Natural killer cell (primary cell): ENCODE measurements around the gene RAB11FIP5. TPM values are rescaled to one million over a fixed set of nuclear protein-coding genes. Genes with fewer than 3 reads are reported as not detected.

Experiments
- ATAC-seq, 3 donors: fragments of 150-1000 bp in 2 of 3; fragments of 200-7000 bp in 1 of 3; cut with Tn5 transposase; 1 replicate in 1 of 3; 2 replicates in 2 of 3; pipeline ENCODE4 v1.10.0; 2021; ENCODE audit warnings: mild to moderate bottlenecking in 2 of 3, moderate library complexity in 2 of 3
- DNase-seq, 2 donors: peaks; one replicate each; pipeline versions ENCODE4 v3.0.0 to v3.0.0-alpha.2; 2013 to 2021; ENCODE audit warnings: mixed read lengths in 1 of 2
- H3K27ac ChIP-seq: one replicate; pipeline ENCODE4 v1.5.1; 2013; ENCODE audit warnings: mild to moderate bottlenecking, low read length
- H3K27me3 ChIP-seq: one replicate; pipeline ENCODE4 v1.6.1; 2013; ENCODE audit warnings: low read length; ENCODE audit not compliant: control insufficient read depth, insufficient read depth
- H3K36me3 ChIP-seq: one replicate; pipeline ENCODE4 v1.6.1; 2013; ENCODE audit warnings: low read length; ENCODE audit not compliant: control insufficient read depth, insufficient read depth
- H3K4me1 ChIP-seq: one replicate; pipeline ENCODE4 v1.6.1; 2013; ENCODE audit warnings: low read length; ENCODE audit not compliant: control insufficient read depth, insufficient read depth
- H3K4me3 ChIP-seq: one replicate; pipeline ENCODE4 v1.5.1; 2013; ENCODE audit warnings: low read length
- H3K9me3 ChIP-seq: one replicate; pipeline ENCODE4 v1.6.1; 2013; ENCODE audit warnings: low read length; ENCODE audit not compliant: control insufficient read depth, insufficient read depth
- H3K27ac Mint-ChIP-seq, 2 donors: one replicate each; pipeline ENCODE4 v1.8.0; 2022; ENCODE audit warnings: mild to moderate bottlenecking in 2 of 2, mixed read lengths in 2 of 2, moderate library complexity in 1 of 2
- H3K27me3 Mint-ChIP-seq, 2 donors: one replicate each; pipeline ENCODE4 v1.8.0; 2022; ENCODE audit warnings: low read depth in 2 of 2, mixed read lengths in 2 of 2
- H3K36me3 Mint-ChIP-seq: one replicate; pipeline ENCODE4 v1.8.0; 2022; ENCODE audit warnings: mixed read lengths
- H3K4me1 Mint-ChIP-seq, 2 donors: one replicate each; pipeline ENCODE4 v1.8.0; 2022; ENCODE audit warnings: mixed read lengths in 2 of 2
- H3K4me3 Mint-ChIP-seq: one replicate; pipeline ENCODE4 v1.8.0; 2022; ENCODE audit warnings: mild to moderate bottlenecking, moderate library complexity, mixed read lengths
- H3K9me3 Mint-ChIP-seq, 2 donors: one replicate each; pipeline ENCODE4 v1.8.0; 2022; ENCODE audit warnings: mixed read lengths in 2 of 2
- CTCF ChIP-seq: fragments of 200-600 bp; IDR thresholded peaks from one replicate; pipeline ENCODE4 v1.8.0; 2022; ENCODE audit warnings: antibody characterized with exemption
- WGBS: methylation state at CpG from one replicate; pipeline ENCODE4 v1.1.7; 2013; ENCODE audit warnings: missing lambda C conversion rate; ENCODE audit not compliant: insufficient coverage; 5-methylcytosine and 5-hydroxymethylcytosine counted together
- intact Hi-C: fragments of 100-400 bp; cut with micrococcal nuclease; formaldehyde crosslinking; loops from one replicate; pipeline ENCODE4 v1.14.2; 2022
- total RNA-seq, 4 donors: library from RNA; stranded (reverse); fragments of 120-200 nt in 1 of 4; gene quantifications; one replicate each; pipeline versions ENCODE4 v1.2.3 to v1.2.4, GENCODE V29; 2013 to 2022

RAB11FIP5 gene
- total RNA-seq, 3 donors from 2014 or later (not counting 1 experiment from before 2014, with no cell fraction given) = 4.9 to 15.9 (median 11.2) TPM

DNA sequence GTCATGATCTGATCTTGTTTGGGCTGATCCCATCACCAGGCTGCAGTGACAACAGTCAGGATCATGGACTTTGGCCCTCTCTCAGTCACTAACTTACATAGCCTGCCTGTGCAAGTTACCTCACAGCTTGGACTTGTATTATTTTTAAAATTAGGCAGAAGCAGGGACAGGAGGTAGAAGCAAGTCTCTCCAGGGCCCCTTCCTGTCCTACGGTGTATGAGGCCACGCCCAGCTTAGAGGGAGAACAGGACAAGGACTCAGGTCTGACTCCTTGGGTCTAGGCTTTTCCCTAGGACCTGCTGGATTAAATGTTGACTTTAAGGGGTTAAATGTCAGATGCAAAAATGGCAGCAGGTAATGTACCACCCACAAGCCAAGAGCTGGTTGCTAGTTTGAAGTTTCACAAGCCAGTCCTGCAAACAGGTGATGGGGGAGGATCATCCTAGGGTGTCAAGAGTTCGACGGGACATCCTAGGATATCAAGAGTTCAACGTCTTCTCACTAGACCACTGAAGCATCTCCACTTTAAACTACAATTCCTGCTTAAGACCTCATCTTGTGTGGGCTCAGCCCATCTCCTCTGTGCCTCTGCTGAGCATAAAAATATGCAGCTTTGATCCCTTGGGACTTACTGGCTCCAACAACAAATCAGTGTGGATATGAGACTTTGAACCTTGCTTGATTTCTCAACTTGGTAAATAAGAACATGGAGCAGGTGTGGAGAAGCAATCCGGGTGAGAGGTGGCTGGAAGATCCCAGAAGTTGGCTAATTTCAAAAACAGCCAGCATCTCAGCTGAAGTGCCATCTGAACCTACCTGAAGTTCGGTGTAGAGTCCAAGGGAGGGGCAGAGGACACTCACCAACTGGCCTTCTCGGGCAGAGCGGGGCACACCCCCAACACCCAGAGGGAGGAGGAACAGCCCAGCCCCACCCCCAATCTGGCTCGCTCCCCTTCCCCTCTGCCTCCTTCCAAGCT is 80.7 kb downstream of the RAB11FIP5 start:
- intact Hi-C loops = no loop called here
- no peak for ATAC-seq
- H3K27me3 Mint-ChIP-seq = no peaks in the 10 kb centered on the region

DNA sequence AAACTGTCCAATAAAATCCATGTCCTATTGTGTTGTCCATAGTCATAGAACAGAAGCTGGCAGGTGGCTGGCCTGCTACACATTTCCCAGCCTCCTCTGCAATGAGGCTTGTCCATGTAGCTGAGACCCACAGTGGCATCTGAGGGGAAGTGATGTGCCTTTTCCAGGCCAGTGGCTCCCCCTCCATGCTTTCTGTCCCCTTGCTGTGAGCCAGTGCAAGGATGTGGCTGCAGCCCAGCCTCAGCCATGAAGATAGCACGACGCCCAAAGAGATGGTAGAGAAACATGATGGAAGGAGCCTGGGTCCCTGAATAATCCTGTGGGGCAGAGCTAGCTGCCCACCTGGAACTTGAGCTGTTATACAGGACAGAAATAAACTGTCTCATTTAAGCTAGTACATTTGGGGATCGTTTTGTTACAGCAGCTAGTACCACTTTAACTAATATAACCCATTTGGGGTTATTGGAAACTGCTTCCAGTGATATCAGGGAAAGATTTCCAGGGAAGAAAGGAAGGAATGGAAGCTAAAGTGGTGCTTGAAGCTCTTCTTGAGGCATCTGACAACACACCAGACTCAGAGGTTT is 81.6 kb downstream of the RAB11FIP5 start:
- no peaks in the 10 kb centered on the region for H3K36me3 ChIP-seq
- TF ChIP-seq CTCF = no peak
- H3K27me3 Mint-ChIP-seq = no peaks in the 10 kb centered on the region
- no peak overlapping the region for H3K27ac ChIP-seq
- 98% methylated on average over 2 of the region's 3 CpGs for WGBS
- no peak overlapping the region for H3K4me3 ChIP-seq
- H3K27ac Mint-ChIP-seq = no peak overlapping the region
- H3K4me1 Mint-ChIP-seq = peaks cover 4 to 5% of the 10 kb centered on the region in 2 donors
- DNase-seq (no peak), ATAC-seq (no peak)
- no peaks in the 10 kb centered on the region for H3K9me3 Mint-ChIP-seq
- H3K4me3 Mint-ChIP-seq = no peak overlapping the region
- H3K4me1 ChIP-seq = no peaks in the 10 kb centered on the region
- intact Hi-C loops = no loop called here
- H3K9me3 ChIP-seq = no peaks in the 10 kb centered on the region
- no peaks in the 10 kb centered on the region for H3K27me3 ChIP-seq
- no peaks in the 10 kb centered on the region for H3K36me3 Mint-ChIP-seq

More for the DNA sequence above, 80.7 kb downstream of the RAB11FIP5 start:
- Histone ChIP-seq H3K9me3 (no peaks in the 10 kb centered on the region), H3K27me3 (no peaks in the 10 kb centered on the region), H3K4me1 (no peaks in the 10 kb centered on the region), H3K4me3 (no peak overlapping the region), H3K27ac (no peak overlapping the region), H3K36me3 (no peaks in the 10 kb centered on the region)
- Mint-ChIP-seq H3K4me3 (no peak overlapping the region), H3K4me1 (peaks cover 4 to 6% of the 10 kb centered on the region in 2 donors), H3K9me3 (no peaks in the 10 kb centered on the region), H3K36me3 (no peaks in the 10 kb centered on the region), H3K27ac (no peak overlapping the region)
- no peak for TF ChIP-seq CTCF
- WGBS = 93% methylated on average over 10 of the region's 10 CpGs
- DNase-seq = no peak

DNA sequence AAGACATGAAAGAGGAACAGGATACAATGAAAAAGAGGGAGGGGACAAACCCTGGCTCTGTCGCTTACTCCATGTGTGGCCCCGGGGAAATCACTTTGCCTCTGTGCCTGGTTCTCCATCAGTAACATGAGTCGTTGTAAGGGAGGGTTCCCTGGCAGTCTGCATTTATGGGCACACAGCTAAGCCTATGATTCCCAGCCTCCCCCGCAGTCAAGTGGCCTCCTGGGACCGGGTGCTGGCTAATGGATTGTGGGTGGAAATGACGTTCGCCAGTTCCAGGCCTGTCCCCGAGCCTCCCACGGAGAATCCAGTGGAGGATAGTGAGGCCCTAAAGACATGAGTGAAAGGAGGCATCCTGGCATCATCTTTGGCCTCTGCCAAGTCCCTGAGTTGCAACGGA is 83.9 kb downstream of the RAB11FIP5 start:
- no peak for ATAC-seq
- H3K4me3 Mint-ChIP-seq = no peak overlapping the region

More for the DNA sequence above, 83.9 kb downstream of the RAB11FIP5 start:
- Mint-ChIP-seq H3K36me3 (no peaks in the 10 kb centered on the region), H3K27me3 (no peaks in the 10 kb centered on the region), H3K27ac (no peak overlapping the region), H3K9me3 (no peaks in the 10 kb centered on the region), H3K4me1 (peaks cover 4 to 5% of the 10 kb centered on the region in 2 donors)
- Histone ChIP-seq H3K4me1 (no peaks in the 10 kb centered on the region), H3K4me3 (no peak overlapping the region), H3K27me3 (no peaks in the 10 kb centered on the region), H3K9me3 (no peaks in the 10 kb centered on the region), H3K36me3 (no peaks in the 10 kb centered on the region), H3K27ac (no peak overlapping the region)
- intact Hi-C loops = no loop called here
- 93% methylated on average over 10 of the region's 10 CpGs for WGBS
- no peak for TF ChIP-seq CTCF
- DNase-seq = no peak
